ENCODE results near the gene GLP1R. TPM values are rescaled to one million over a fixed set of nuclear protein-coding genes. Genes with fewer than 3 reads are reported as not detected.

The GLP1R gene
- total RNA-seq, 4 donors from 2014 or later = 0.38 to 0.67 TPM; not detected in 2

GRCh38 chr6:39061182-39061581, 12.6 kb downstream of the GLP1R start:
- H3K9me3 ChIP-seq = no peaks in the 10 kb centered on the region
- no peaks in the 10 kb centered on the region for H3K4me1 ChIP-seq
- DNase-seq = no peak
- TF ChIP-seq POLR2A (IDR thresholded peaks at IDR 0.05) (no peak), CTCF (IDR thresholded peaks at IDR 0.05) (no peak)
- no peak overlapping the region for H3K4me3 ChIP-seq
- H3K27ac ChIP-seq = no peak overlapping the region
- H3K36me3 ChIP-seq = no peaks in the 10 kb centered on the region
- H3K27me3 ChIP-seq = no peaks in the 10 kb centered on the region

GRCh38 chr6:39061588-39061987, 13.0 kb downstream of the GLP1R start:
- H3K4me3 ChIP-seq = no peak overlapping the region
- no peak for TF ChIP-seq CTCF (IDR thresholded peaks at IDR 0.05)
- TF ChIP-seq POLR2A (IDR thresholded peaks at IDR 0.05) = no peak
- no peaks in the 10 kb centered on the region for H3K36me3 ChIP-seq
- no peaks in the 10 kb centered on the region for H3K4me1 ChIP-seq
- H3K27me3 ChIP-seq = no peaks in the 10 kb centered on the region
- DNase-seq = no peak
- no peaks in the 10 kb centered on the region for H3K9me3 ChIP-seq
- no peak overlapping the region for H3K27ac ChIP-seq

GRCh38 chr6:39062014-39062740, 13.6 kb downstream of the GLP1R start:
- Histone ChIP-seq H3K27ac (no peak overlapping the region), H3K36me3 (no peaks in the 10 kb centered on the region), H3K4me1 (no peaks in the 10 kb centered on the region), H3K9me3 (no peaks in the 10 kb centered on the region), H3K4me3 (no peak overlapping the region), H3K27me3 (no peaks in the 10 kb centered on the region)
- DNase-seq = no peak
- TF ChIP-seq POLR2A (IDR thresholded peaks at IDR 0.05) = no peak
- TF ChIP-seq CTCF (IDR thresholded peaks at IDR 0.05) = no peak

- no peak for TF ChIP-seq POLR2A (IDR thresholded peaks at IDR 0.05)
- no peak for TF ChIP-seq CTCF (IDR thresholded peaks at IDR 0.05)
- DNase-seq = no peak
- Histone ChIP-seq H3K4me3 (no peak overlapping the region), H3K4me1 (no peaks in the 10 kb centered on the region), H3K27ac (no peak overlapping the region), H3K9me3 (no peaks in the 10 kb centered on the region), H3K27me3 (no peaks in the 10 kb centered on the region), H3K36me3 (no peaks in the 10 kb centered on the region)
Measured at GRCh38 chr6:39063526-39063925, 14.9 kb downstream of the GLP1R start.

- TF ChIP-seq POLR2A (IDR thresholded peaks at IDR 0.05) (no peak), CTCF (IDR thresholded peaks at IDR 0.05) (no peak)
- DNase-seq = no peak
- H3K4me1 ChIP-seq = no peaks in the 10 kb centered on the region
- H3K27me3 ChIP-seq = no peaks in the 10 kb centered on the region
- no peak overlapping the region for H3K27ac ChIP-seq
- no peaks in the 10 kb centered on the region for H3K9me3 ChIP-seq
- no peak overlapping the region for H3K4me3 ChIP-seq
- no peaks in the 10 kb centered on the region for H3K36me3 ChIP-seq
Measured at GRCh38 chr6:39065561-39065960, 17.0 kb downstream of the GLP1R start.

All from Peyer's patch (tissue), 4 donors.